Trophoblast cell (in vitro differentiated cells and primary cell): ENCODE results near the gene SETX.

ENCODE experiments used
- DNase-seq, 2 donors: peaks; one replicate each; pipeline ENCODE4 v3.0.0-alpha.2; 2016
- H2AFZ ChIP-seq: 2 replicates; pipeline ENCODE4 v1.6.1; 2013; ENCODE audit warnings: low read length, moderate library complexity, mild to moderate bottlenecking; ENCODE audit not compliant: insufficient read depth, poor library complexity
- H2AK5ac ChIP-seq: 2 replicates; pipeline ENCODE4 v1.6.1; 2013; ENCODE audit warnings: mild to moderate bottlenecking, low read length
- H2BK120ac ChIP-seq: 2 replicates; pipeline ENCODE4 v1.6.1; 2013; ENCODE audit warnings: low read length, mild to moderate bottlenecking, moderate library complexity; ENCODE audit not compliant: insufficient read depth, poor library complexity
- H2BK12ac ChIP-seq: 2 replicates; pipeline ENCODE4 v1.6.1; 2013; ENCODE audit warnings: mild to moderate bottlenecking, low read length, moderate library complexity
- H2BK5ac ChIP-seq: 2 replicates; pipeline ENCODE4 v1.6.1; 2013; ENCODE audit warnings: low read length, low read depth, moderate library complexity, mild to moderate bottlenecking; ENCODE audit not compliant: poor library complexity
- H3K14ac ChIP-seq: 2 replicates; pipeline ENCODE4 v1.6.1; 2013; ENCODE audit warnings: mild to moderate bottlenecking, low read length
- H3K18ac ChIP-seq: 2 replicates; pipeline ENCODE4 v1.6.1; 2013; ENCODE audit warnings: mild to moderate bottlenecking, low read length
- H3K23ac ChIP-seq: 2 replicates; pipeline ENCODE4 v1.6.1; 2013; ENCODE audit warnings: low read length
- H3K27ac ChIP-seq: 2 replicates; pipeline ENCODE4 v1.5.1; 2013; ENCODE audit warnings: low read depth, mild to moderate bottlenecking, inconsistent platforms, low read length, moderate library complexity
- H3K27me3 ChIP-seq: 2 replicates; pipeline ENCODE4 v1.6.1; 2013; ENCODE audit warnings: inconsistent platforms, mild to moderate bottlenecking, low read length, moderate library complexity; ENCODE audit not compliant: insufficient read depth
- H3K36me3 ChIP-seq, 2 experiments: 1 replicate in 1 of 2; 2 replicates in 1 of 2; pipeline ENCODE4 v1.6.1; 2013; ENCODE audit warnings: low read length in 2 of 2, mild to moderate bottlenecking in 2 of 2, moderate library complexity in 1 of 2; ENCODE audit not compliant: insufficient read depth in 2 of 2, control insufficient read depth in 1 of 2
- H3K4ac ChIP-seq: 2 replicates; pipeline ENCODE4 v1.6.1; 2013; ENCODE audit warnings: low read depth, mild to moderate bottlenecking, low read length, moderate library complexity
- H3K4me1 ChIP-seq, 2 experiments: 1 replicate in 1 of 2; 2 replicates in 1 of 2; pipeline ENCODE4 v1.6.1; 2013; ENCODE audit warnings: low read length in 2 of 2, mild to moderate bottlenecking in 2 of 2, moderate library complexity in 1 of 2; ENCODE audit not compliant: insufficient read depth in 2 of 2, control insufficient read depth in 1 of 2
- H3K4me2 ChIP-seq: 2 replicates; pipeline ENCODE4 v1.6.1; 2013; ENCODE audit warnings: inconsistent platforms, mild to moderate bottlenecking, low read length, moderate library complexity
- H3K4me3 ChIP-seq: 2 replicates; pipeline ENCODE4 v1.5.1; 2013; ENCODE audit warnings: mild to moderate bottlenecking, low read depth, low read length, inconsistent platforms
- H3K79me1 ChIP-seq: one replicate; pipeline ENCODE4 v1.6.1; 2013; ENCODE audit warnings: low read length
- H3K79me2 ChIP-seq: 2 replicates; pipeline ENCODE4 v1.6.1; 2013; ENCODE audit warnings: low read length, mild to moderate bottlenecking; ENCODE audit not compliant: control insufficient read depth, insufficient read depth, poor library complexity
- H3K9ac ChIP-seq: 2 replicates; pipeline ENCODE4 v1.6.1; 2013; ENCODE audit warnings: mild to moderate bottlenecking, low read length
- H3K9me3 ChIP-seq: 2 replicates; pipeline ENCODE4 v1.6.1; 2013; ENCODE audit warnings: low read depth, mild to moderate bottlenecking, control low read depth, inconsistent platforms, low read length; ENCODE audit not compliant: insufficient read depth
- H4K12ac ChIP-seq: 2 replicates; pipeline ENCODE4 v1.6.1; 2013; ENCODE audit warnings: low read depth, mild to moderate bottlenecking, low read length, moderate library complexity
- H4K8ac ChIP-seq: 2 replicates; pipeline ENCODE4 v1.6.1; 2013; ENCODE audit warnings: low read depth, mild to moderate bottlenecking, low read length, moderate library complexity
- H4K91ac ChIP-seq: one replicate; pipeline ENCODE4 v1.6.1; 2013; ENCODE audit warnings: low read depth, mild to moderate bottlenecking, low read length, moderate library complexity
- WGBS: extraction: QIAGEN DNeasy Blood & Tissue Kit; methylation state at CpG from one replicate; pipeline ENCODE4 v1.1.7; 2013; ENCODE audit warnings: missing lambda C conversion rate; ENCODE audit not compliant: insufficient read length, insufficient coverage; ENCODE audit errors: extremely low coverage; 5-methylcytosine and 5-hydroxymethylcytosine counted together

The SETX gene

GRCh38 chr9:132250324-132251262, 104.2 kb downstream of the SETX start:
- Histone ChIP-seq H3K4me3 (no peak overlapping the region), H4K91ac (no peak overlapping the region), H3K23ac (no peak overlapping the region), H3K9ac (no peak overlapping the region), H3K4me1 (no peaks in the 10 kb centered on the region), H4K12ac (no peak overlapping the region), H3K14ac (no peak overlapping the region), H3K79me1 (no peaks in the 10 kb centered on the region), H2AK5ac (no peak overlapping the region), H2BK12ac (no peak overlapping the region), H3K4ac (no peak overlapping the region), H2BK120ac (no peak overlapping the region), H3K27me3 (no peaks in the 10 kb centered on the region), H3K18ac (no peak overlapping the region), H3K4me2 (no peak overlapping the region), H3K79me2 (no peaks in the 10 kb centered on the region), H4K8ac (no peak overlapping the region), H2AFZ (no peak overlapping the region), H2BK5ac (no peak overlapping the region), H3K27ac (no peak overlapping the region), H3K36me3 (no peaks in the 10 kb centered on the region), H3K9me3 (peaks cover 5% of the 10 kb centered on the region)
- no CpG with 5 or more reads among the region's 20 CpGs for WGBS
- no peak for DNase-seq

DNA sequence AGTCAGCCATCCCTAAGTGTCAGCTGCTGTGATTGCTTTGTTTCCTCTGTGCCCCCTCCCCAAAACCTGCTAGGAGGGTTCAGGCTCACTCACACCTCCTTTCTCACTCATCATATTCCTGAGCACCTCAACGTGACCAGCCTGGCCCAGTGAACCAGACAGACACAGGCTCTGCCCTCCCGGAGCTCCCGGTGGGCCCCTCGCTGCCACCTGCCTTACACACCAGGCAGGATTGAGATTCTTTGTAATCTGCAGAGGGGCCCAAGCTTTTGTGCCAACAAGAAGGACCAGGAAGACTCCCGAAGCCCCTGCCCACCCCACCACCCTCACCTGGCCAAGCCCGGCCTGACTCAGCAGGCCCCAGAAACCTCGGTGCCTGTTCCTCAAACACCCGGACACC, 105.1 kb downstream of the SETX start:
- WGBS, result no CpG with 5 or more reads among the region's 8 CpGs
- H2BK12ac ChIP-seq, result no peak overlapping the region

DNA sequence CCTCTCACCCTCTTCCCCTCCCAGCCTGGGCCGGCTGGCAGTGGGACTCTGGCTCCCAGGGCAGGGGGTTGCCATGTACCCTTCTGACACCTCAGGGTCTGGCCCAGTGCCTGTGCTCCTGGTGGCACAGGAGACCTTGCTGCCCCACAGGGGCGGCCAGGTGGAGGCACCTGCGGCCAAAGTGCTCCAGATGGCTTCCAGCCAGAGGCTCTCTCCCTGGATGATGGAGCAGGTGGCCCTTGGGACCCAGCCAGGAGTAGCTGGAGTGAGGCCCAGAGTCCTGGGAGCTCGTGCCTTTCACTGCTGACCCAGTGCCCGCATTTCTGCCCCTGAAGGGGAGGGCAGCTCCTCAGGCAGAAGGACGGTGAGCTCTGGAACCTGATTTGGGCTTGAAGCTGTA, 105.7 kb downstream of the SETX start:
- Histone ChIP-seq H3K36me3 (no peaks in the 10 kb centered on the region), H2BK120ac (no peak overlapping the region), H3K4ac (no peak overlapping the region), H3K79me2 (no peaks in the 10 kb centered on the region), H3K4me2 (no peak overlapping the region), H3K4me3 (no peak overlapping the region), H3K18ac (no peak overlapping the region), H3K27me3 (no peaks in the 10 kb centered on the region), H3K23ac (no peak overlapping the region), H3K79me1 (no peaks in the 10 kb centered on the region), H3K4me1 (no peaks in the 10 kb centered on the region), H2BK12ac (no peak overlapping the region), H2BK5ac (no peak overlapping the region), H2AK5ac (no peak overlapping the region), H2AFZ (no peak overlapping the region), H3K14ac (no peak overlapping the region), H3K9ac (no peak overlapping the region), H3K27ac (no peak overlapping the region), H4K12ac (no peak overlapping the region), H4K91ac (no peak overlapping the region), H4K8ac (no peak overlapping the region), H3K9me3 (peaks cover 5% of the 10 kb centered on the region)
- no CpG with 5 or more reads among the region's 6 CpGs for WGBS
- no peak for DNase-seq

More for the DNA sequence above, 105.1 kb downstream of the SETX start:
- H3K14ac ChIP-seq, result no peak overlapping the region
- no peak overlapping the region for H2BK120ac ChIP-seq
- no peak overlapping the region for H4K8ac ChIP-seq
- no peak overlapping the region for H4K91ac ChIP-seq
- H4K12ac ChIP-seq, result no peak overlapping the region
- no peak overlapping the region for H2AK5ac ChIP-seq
- no peak overlapping the region for H3K27ac ChIP-seq
- H3K9me3 ChIP-seq, result peaks cover 5% of the 10 kb centered on the region
- H3K4ac ChIP-seq, result no peak overlapping the region
- H3K4me3 ChIP-seq, result no peak overlapping the region
- H2AFZ ChIP-seq, result no peak overlapping the region
- H3K79me2 ChIP-seq, result no peaks in the 10 kb centered on the region
- DNase-seq, result no peak
- no peak overlapping the region for H2BK5ac ChIP-seq
- no peaks in the 10 kb centered on the region for H3K27me3 ChIP-seq
- H3K9ac ChIP-seq, result no peak overlapping the region
- no peaks in the 10 kb centered on the region for H3K79me1 ChIP-seq
- H3K18ac ChIP-seq, result no peak overlapping the region
- no peak overlapping the region for H3K23ac ChIP-seq
- no peaks in the 10 kb centered on the region for H3K36me3 ChIP-seq
- H3K4me1 ChIP-seq, result no peaks in the 10 kb centered on the region
- no peak overlapping the region for H3K4me2 ChIP-seq

GRCh38 chr9:132247942-132248341, 106.8 kb downstream of the SETX start:
- Histone ChIP-seq H3K4me1 (no peaks in the 10 kb centered on the region), H3K4me3 (no peak overlapping the region), H3K9me3 (peaks cover 5% of the 10 kb centered on the region), H4K91ac (no peak overlapping the region), H3K79me1 (no peaks in the 10 kb centered on the region), H3K23ac (no peak overlapping the region), H4K12ac (no peak overlapping the region), H2AK5ac (no peak overlapping the region), H2BK5ac (no peak overlapping the region), H3K4me2 (no peak overlapping the region), H2AFZ (no peak overlapping the region), H3K79me2 (no peaks in the 10 kb centered on the region), H2BK120ac (no peak overlapping the region), H3K18ac (no peak overlapping the region), H3K9ac (no peak overlapping the region), H4K8ac (no peak overlapping the region), H3K36me3 (no peaks in the 10 kb centered on the region), H3K27me3 (peaks cover 9% of the 10 kb centered on the region), H2BK12ac (no peak overlapping the region), H3K14ac (no peak overlapping the region), H3K4ac (no peak overlapping the region), H3K27ac (no peak overlapping the region)
- DNase-seq, result no peak
- WGBS, result no CpG with 5 or more reads among the region's 8 CpGs
